Body of pancreas (tissue), 4 donors: ENCODE data around the gene SMARCA2. TPM values are rescaled to one million over a fixed set of nuclear protein-coding genes. Genes with fewer than 3 reads are reported as not detected.

ENCODE experiments used
- ATAC-seq: fragments of 150-250 bp; one replicate; pipeline ENCODE4 v1.9.1; 2016
- DNase-seq, 4 donors: peaks; one replicate each; pipeline ENCODE4 v3.0.0-alpha.2; 2019
- H3K27ac ChIP-seq, 4 donors: fragments of 200-600 bp; sonication (generic); 1 replicate in 3 of 4; 2 replicates in 1 of 4; pipeline versions ENCODE4 v1.5.1 to v1.6.1; 2016 to 2019; ENCODE audit warnings: mild to moderate bottlenecking in 1 of 4, mixed read lengths in 1 of 4, moderate library complexity in 1 of 4
- H3K27me3 ChIP-seq, 2 donors: fragments of 200-600 bp; sonication (generic); one replicate each; pipeline ENCODE4 v1.6.0; 2016; ENCODE audit warnings: mild to moderate bottlenecking in 1 of 2
- H3K36me3 ChIP-seq, 2 donors: fragments of 200-600 bp; sonication (generic); replicated peaks in 1 of 2; 2 replicates each; pipeline ENCODE4 v1.5.1; 2016; ENCODE audit warnings: low read depth in 2 of 2; ENCODE audit not compliant: insufficient read depth in 1 of 2
- H3K4me1 ChIP-seq: fragments of 200-600 bp; sonication (generic); one replicate; pipeline ENCODE4 v1.6.0; 2016
- H3K4me3 ChIP-seq, 2 donors: fragments of 200-600 bp; sonication (generic); 1 replicate in 1 of 2; 2 replicates in 1 of 2; pipeline ENCODE4 v1.5.1; 2016 to 2019
- H3K9me3 ChIP-seq, 3 donors: fragments of 200-600 bp; sonication (generic); 1 replicate in 2 of 3; 2 replicates in 1 of 3; pipeline ENCODE4 v1.5.1; 2016
- CTCF ChIP-seq, 7 experiments: fragments of 450-650 bp in 4 of 7; fragments of 200-600 bp in 3 of 7; sonication (generic) in 3 of 7; IDR thresholded peaks; one replicate each; pipeline ENCODE4 v1.5.1; 2016 to 2019; ENCODE audit warnings: antibody characterized with exemption in 7 of 7
- POLR2A ChIP-seq, 3 donors: fragments of 450-650 bp; IDR thresholded peaks; one replicate each; pipeline ENCODE4 v1.6.1; 2016; ENCODE audit warnings: antibody characterized with exemption in 3 of 3, mild to moderate bottlenecking in 2 of 3
- WGBS, 2 donors: methylation state at CpG; one replicate each; pipeline ENCODE4 v1.1.5; 2017; 5-methylcytosine and 5-hydroxymethylcytosine counted together
- intact Hi-C: fragments of 100-400 bp; cut with DNase I; formaldehyde crosslinking; loops from one replicate; pipeline ENCODE4 v1.15.1; 2023
- total RNA-seq, 2 donors: library from RNA; depleted of rRNA; stranded (reverse); fragments of >200 nt; gene quantifications; one replicate each; pipeline ENCODE4 v1.1.0, GENCODE V29; 2016

Gene SMARCA2
- total RNA-seq, 2 donors from 2014 or later: 83.8 to 117 TPM

DNA sequence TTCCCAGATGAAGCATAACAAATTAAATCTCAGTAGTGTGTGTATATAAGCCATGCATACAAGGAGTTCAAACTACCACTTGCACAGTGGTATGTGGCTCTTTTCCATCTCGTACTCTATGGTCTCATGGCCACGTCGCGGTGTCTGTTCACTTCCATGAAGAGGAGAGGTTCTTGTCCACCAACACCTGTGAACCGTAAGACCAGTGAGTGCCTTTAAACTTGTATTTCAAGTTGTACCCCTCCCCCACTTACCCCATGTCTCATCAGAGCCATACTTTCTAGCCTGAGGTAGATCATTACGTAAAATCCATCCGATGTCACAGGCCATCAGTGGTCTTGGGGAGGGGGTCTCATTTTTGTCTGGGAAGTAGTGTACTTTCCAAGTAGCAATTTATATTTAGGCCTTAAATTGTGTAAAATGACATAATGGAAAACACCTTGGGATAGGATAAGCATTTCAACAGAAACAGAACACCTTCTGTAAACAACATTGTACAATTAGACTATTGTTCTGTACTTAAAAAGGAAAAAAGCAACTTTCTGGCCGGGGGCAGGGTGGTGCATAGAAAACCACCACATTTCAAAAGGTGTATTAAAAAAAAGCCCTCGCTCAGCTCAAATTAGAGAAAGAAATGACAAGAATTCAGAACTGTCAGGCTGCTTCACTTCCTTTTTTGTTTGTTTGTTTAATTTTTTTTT, 163.0 kb downstream of the SMARCA2 start:
- intact Hi-C loops: no loop called here
- 73 to 84% methylated on average over 9 of the region's 9 CpGs for WGBS, 2 donors
- Histone ChIP-seq H3K27ac (peak overlapping the region in 3 of 4 donors; percentile 44 to 64 (median 63)), H3K4me1 (peaks cover 12% of the 10 kb centered on the region), H3K36me3 (no peaks in the 10 kb centered on the region), H3K4me3 (no peak overlapping the region), H3K9me3 (no peaks in the 10 kb centered on the region), H3K27me3 (no peaks in the 10 kb centered on the region)
- TF ChIP-seq POLR2A (IDR thresholded peaks at IDR 0.05) (no peak), CTCF (IDR thresholded peaks at IDR 0.05) (no peak)
- ATAC-seq (peak; percentile 81), DNase-seq (no peak)

DNA sequence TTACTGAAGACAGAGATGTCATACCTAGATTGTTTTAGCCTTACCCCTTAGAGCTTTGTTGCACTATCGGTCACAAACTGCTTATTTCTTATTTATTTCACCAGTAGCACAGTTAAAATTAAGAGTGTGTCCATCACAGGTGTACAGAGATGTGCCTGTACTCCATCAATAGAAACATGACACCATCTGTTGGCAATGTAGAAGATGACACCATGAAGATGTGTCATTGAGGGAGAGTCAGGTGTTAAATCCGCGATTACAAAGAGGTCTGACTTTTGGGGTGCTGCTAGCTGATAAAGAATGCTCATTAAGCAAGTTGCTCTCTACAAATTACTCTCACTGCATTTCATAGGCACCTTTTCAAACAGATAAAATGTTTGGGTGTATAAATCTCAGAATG, 164.4 kb downstream of the SMARCA2 start:
- WGBS, 2 donors: 78 to 87% methylated on average over 3 of the region's 3 CpGs
- H3K9me3 ChIP-seq: no peaks in the 10 kb centered on the region
- H3K27ac ChIP-seq: peak overlapping the region in 1 of 4 donors; percentile 63
- intact Hi-C loops: no loop called here
- H3K4me1 ChIP-seq: peaks cover 12% of the 10 kb centered on the region
- no peak overlapping the region for H3K4me3 ChIP-seq
- H3K27me3 ChIP-seq: no peaks in the 10 kb centered on the region
- ATAC-seq (no peak), DNase-seq (no peak)
- H3K36me3 ChIP-seq: peaks cover 0 to 7% of the 10 kb centered on the region in 2 donors
- TF ChIP-seq POLR2A (IDR thresholded peaks at IDR 0.05): no peak
- no peak for TF ChIP-seq CTCF (IDR thresholded peaks at IDR 0.05)

GRCh38 chr9:2180154-2180553, 165.0 kb downstream of the SMARCA2 start:
- no peak for ATAC-seq
- Histone ChIP-seq H3K4me3 (no peak overlapping the region), H3K4me1 (peaks cover 12% of the 10 kb centered on the region), H3K9me3 (no peaks in the 10 kb centered on the region), H3K27ac (no peak overlapping the region), H3K36me3 (peaks cover 0 to 7% of the 10 kb centered on the region in 2 donors), H3K27me3 (no peaks in the 10 kb centered on the region)
- WGBS, 2 donors: 67 to 70% methylated on average over 5 of the region's 5 CpGs
- DNase-seq: no peak
- intact Hi-C loops: no loop called here
- no peak for TF ChIP-seq CTCF (IDR thresholded peaks at IDR 0.05)
- TF ChIP-seq POLR2A (IDR thresholded peaks at IDR 0.05): no peak

DNA sequence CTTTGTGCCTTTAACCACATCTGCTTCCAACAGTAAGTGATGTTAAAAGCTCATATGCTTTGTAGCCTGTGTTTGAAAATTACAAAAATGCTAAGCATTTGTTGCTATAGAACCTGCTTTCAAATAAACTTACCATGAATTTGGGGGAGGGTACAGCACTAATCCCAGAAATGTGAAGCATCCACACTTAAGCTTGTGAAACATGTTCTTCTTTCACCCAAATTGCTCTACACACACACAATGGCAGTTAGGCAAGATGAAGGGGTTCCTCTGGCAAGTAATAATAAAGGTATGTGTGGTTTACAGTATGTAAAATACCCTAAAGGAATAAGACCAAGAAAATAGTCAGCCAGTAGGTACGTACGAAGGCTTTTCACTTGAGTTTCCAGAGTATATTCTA, 165.6 kb downstream of the SMARCA2 start:
- ATAC-seq: no peak
- whole genome bisulfite sequencing, 2 donors: 93 to 97% methylated on average over 2 of the region's 2 CpGs
- intact Hi-C loops: no loop called here
- no peak for DNase-seq
- no peaks in the 10 kb centered on the region for H3K27me3 ChIP-seq
- no peak overlapping the region for H3K27ac ChIP-seq
- no peak overlapping the region for H3K4me3 ChIP-seq
- TF ChIP-seq POLR2A (IDR thresholded peaks at IDR 0.05): no peak
- TF ChIP-seq CTCF (IDR thresholded peaks at IDR 0.05): no peak
- peaks cover 12% of the 10 kb centered on the region for H3K4me1 ChIP-seq
- H3K9me3 ChIP-seq: no peaks in the 10 kb centered on the region
- peaks cover under 1 to 7% of the 10 kb centered on the region in 2 donors for H3K36me3 ChIP-seq

DNA sequence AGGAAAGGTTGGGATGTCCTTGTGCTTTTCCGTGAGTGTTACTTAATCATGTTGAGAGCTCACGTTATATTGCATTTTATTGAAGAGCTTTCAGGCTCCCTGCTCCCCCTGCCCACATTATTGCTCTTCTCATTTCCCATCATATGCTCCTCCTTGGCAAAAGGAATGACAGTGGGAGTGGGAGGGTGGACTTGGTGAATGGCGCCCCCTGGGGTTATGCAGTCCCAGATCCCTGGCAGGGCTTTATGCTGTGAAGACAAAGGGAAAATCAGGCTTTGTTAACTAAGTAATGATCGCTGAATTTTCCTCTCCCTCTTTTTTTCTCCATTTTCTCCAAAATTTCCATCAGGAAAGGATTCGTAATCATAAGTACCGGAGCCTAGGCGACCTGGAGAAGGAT, 166.6 kb downstream of the SMARCA2 start:
- Histone ChIP-seq H3K9me3 (no peaks in the 10 kb centered on the region), H3K27me3 (no peaks in the 10 kb centered on the region), H3K27ac (no peak overlapping the region), H3K4me3 (no peak overlapping the region), H3K36me3 (peaks cover 10 to 12% of the 10 kb centered on the region in 2 donors), H3K4me1 (peaks cover 12% of the 10 kb centered on the region)
- intact Hi-C loops: no loop called here
- no peak for TF ChIP-seq POLR2A (IDR thresholded peaks at IDR 0.05)
- peak in 5 of 7 experiments; percentile 23 to 50 (median 36) for TF ChIP-seq CTCF (IDR thresholded peaks at IDR 0.05)
- DNase-seq: peak in 3 of 4 donors; percentile 22 to 50 (median 29)
- WGBS, 2 donors: 79 to 86% methylated on average over 7 of the region's 7 CpGs
- ATAC-seq: no peak
